Measurements from ENCODE around the gene TTC39C.

DNA sequence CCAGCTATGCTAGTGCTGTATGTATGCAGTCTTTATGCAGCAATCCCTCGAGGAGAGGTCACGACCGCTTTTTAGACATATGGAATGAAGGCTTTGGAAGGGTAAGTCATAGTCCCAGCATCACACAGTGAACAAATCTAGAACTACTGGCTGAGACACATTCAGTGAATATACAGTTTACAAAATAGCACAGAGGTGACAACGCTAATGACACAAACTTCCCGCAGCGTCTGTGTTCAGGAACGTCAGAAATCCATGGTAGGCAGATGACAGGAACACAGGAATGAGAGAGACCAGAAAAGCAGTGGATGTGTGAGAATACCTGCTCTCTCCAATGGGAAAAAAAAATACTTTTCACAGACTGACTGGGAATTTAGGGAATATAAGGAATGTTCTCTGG is 153.9 kb downstream of the TTC39C start:
- TF ChIP-seq FOS (IDR thresholded peaks at IDR 0.05; ENCODE audit: borderline replicate concordance, insufficient read depth, low read length), result no peak
- TF ChIP-seq, protein P1, sequence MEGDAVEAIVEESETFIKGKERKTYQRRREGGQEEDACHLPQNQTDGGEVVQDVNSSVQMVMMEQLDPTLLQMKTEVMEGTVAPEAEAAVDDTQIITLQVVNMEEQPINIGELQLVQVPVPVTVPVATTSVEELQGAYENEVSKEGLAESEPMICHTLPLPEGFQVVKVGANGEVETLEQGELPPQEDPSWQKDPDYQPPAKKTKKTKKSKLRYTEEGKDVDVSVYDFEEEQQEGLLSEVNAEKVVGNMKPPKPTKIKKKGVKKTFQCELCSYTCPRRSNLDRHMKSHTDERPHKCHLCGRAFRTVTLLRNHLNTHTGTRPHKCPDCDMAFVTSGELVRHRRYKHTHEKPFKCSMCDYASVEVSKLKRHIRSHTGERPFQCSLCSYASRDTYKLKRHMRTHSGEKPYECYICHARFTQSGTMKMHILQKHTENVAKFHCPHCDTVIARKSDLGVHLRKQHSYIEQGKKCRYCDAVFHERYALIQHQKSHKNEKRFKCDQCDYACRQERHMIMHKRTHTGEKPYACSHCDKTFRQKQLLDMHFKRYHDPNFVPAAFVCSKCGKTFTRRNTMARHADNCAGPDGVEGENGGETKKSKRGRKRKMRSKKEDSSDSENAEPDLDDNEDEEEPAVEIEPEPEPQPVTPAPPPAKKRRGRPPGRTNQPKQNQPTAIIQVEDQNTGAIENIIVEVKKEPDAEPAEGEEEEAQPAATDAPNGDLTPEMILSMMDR (IDR thresholded peaks at IDR 0.05; ENCODE audit: extremely low read depth in 1 of 2, insufficient read depth in 1 of 2, low read depth in 1 of 2, low read length in 2 of 2), result no peak
